ENCODE measurements around the gene NFIB. TPM values are rescaled to one million over a fixed set of nuclear protein-coding genes. Genes with fewer than 3 reads are reported as not detected.

Gene NFIB
- total and polyA plus RNA-seq, 2 donors (not counting 3 experiments of a cell fraction or from before 2014, with no cell fraction given), result 26.4 to 174 TPM

DNA sequence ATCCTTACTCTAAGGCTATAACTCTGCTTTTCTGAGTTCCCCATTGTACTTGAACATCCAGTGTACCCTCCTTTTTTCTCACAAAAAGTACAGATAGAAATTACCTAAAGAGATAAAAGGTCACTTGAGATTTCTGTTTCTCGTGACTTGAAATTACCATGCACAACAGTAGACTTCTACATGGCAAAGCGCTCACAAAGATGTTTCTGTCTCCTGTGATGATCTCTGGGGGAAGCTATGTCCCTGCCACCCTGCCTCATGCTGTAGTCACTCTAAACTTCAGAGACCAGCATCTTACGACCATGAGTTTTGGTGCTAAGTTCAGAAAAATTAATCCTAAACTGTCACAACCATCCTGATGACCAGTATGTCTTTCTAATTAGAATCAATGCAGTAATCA is 36.2 kb downstream of the NFIB start:
- FAIRE-seq (no peak), DNase-seq (ENCODE audit: low read depth, low spot score) (no peak)
- Histone ChIP-seq H4K20me1 (replicated peaks; ENCODE audit: control insufficient read depth, extremely low read depth, insufficient read depth, low read length) (peaks cover 4% of the 10 kb centered on the region), H3K36me3 (ENCODE audit: control insufficient read depth in 2 of 2, extremely low read depth in 1 of 2, insufficient read depth in 2 of 2, low read length in 2 of 2) (peaks cover 0 to 5% of the 10 kb centered on the region in 2 experiments), H3K79me2 (ENCODE audit: control insufficient read depth, insufficient read depth, low read length) (peaks cover 97% of the 10 kb centered on the region), H3K27me3 (ENCODE audit: control insufficient read depth in 2 of 2, insufficient read depth in 2 of 2, low read length in 2 of 2) (no peaks in the 10 kb centered on the region), H2AFZ (ENCODE audit: low read depth, low read length) (no peak overlapping the region), H3K9ac (replicated peaks; ENCODE audit: extremely low read depth, insufficient read depth, low read length) (peak overlapping the region; percentile 3), H3K27ac (ENCODE audit: insufficient read depth, low read depth, low read length) (peak overlapping the region; percentile 79), H3K4me2 (ENCODE audit: insufficient read depth, low read length) (peak overlapping the region; percentile 47), H3K9me1 (replicated peaks; ENCODE audit: control insufficient read depth, extremely low read depth, insufficient read depth, low read length) (no peaks in the 10 kb centered on the region), H3K4me1 (ENCODE audit: control insufficient read depth, extremely low read depth, insufficient read depth, low read length) (peaks cover 70% of the 10 kb centered on the region), H3K4me3 (replicated peaks in 1 of 3; ENCODE audit: insufficient read depth in 1 of 3, low read depth in 1 of 3, low read length in 3 of 3) (no peak overlapping the region), H3K9me3 (replicated peaks; ENCODE audit: control insufficient read depth, insufficient read depth, low read length) (no peaks in the 10 kb centered on the region)
- TF ChIP-seq EZH2 (IDR thresholded peaks at IDR 0.05; ENCODE audit: borderline replicate concordance, low read depth, low read length, severe bottlenecking), result no peak
- no peak for TF ChIP-seq MYC (IDR thresholded peaks at IDR 0.05; ENCODE audit: low read depth, low read length)
- no peak for TF ChIP-seq JUN (IDR thresholded peaks at IDR 0.05; ENCODE audit: borderline replicate concordance, insufficient read depth, insufficient read length, low read depth)
- TF ChIP-seq POLR2AphosphoS5 (IDR thresholded peaks at IDR 0.05; ENCODE audit: insufficient read depth, low read depth, low read length), result no peak
- no peak for TF ChIP-seq FOS (IDR thresholded peaks at IDR 0.05; ENCODE audit: borderline replicate concordance, insufficient read depth, low read length)
- TF ChIP-seq POLR2A (IDR thresholded peaks at IDR 0.05; ENCODE audit: low read depth, low read length), result no peak
- TF ChIP-seq GATA2 (IDR thresholded peaks at IDR 0.05; ENCODE audit: insufficient read depth, insufficient read length, low read depth, low read length), result no peak
- TF ChIP-seq, protein P1, sequence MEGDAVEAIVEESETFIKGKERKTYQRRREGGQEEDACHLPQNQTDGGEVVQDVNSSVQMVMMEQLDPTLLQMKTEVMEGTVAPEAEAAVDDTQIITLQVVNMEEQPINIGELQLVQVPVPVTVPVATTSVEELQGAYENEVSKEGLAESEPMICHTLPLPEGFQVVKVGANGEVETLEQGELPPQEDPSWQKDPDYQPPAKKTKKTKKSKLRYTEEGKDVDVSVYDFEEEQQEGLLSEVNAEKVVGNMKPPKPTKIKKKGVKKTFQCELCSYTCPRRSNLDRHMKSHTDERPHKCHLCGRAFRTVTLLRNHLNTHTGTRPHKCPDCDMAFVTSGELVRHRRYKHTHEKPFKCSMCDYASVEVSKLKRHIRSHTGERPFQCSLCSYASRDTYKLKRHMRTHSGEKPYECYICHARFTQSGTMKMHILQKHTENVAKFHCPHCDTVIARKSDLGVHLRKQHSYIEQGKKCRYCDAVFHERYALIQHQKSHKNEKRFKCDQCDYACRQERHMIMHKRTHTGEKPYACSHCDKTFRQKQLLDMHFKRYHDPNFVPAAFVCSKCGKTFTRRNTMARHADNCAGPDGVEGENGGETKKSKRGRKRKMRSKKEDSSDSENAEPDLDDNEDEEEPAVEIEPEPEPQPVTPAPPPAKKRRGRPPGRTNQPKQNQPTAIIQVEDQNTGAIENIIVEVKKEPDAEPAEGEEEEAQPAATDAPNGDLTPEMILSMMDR (IDR thresholded peaks at IDR 0.05; ENCODE audit: extremely low read depth in 1 of 2, insufficient read depth in 1 of 2, low read depth in 1 of 2, low read length in 2 of 2), result no peak
- no peak for TF ChIP-seq MAX (IDR thresholded peaks at IDR 0.05; ENCODE audit: insufficient read depth, insufficient read length)
- ChIA-PET CTCF (interaction anchor here (1.1 to 1.8 kb wide), 5 partner anchors 17 to 101 kb away, joined by 3 to 7 read pairs (median 3); no protein-coding TSS in a partner anchor), POLR2A (interaction anchor here (0.6 kb wide), 1 partner anchor 40 kb away, joined by 19 read pairs; no protein-coding TSS in a partner anchor)
- dilution Hi-C loops (cut with MboI; ENCODE audit: extremely low pct_ligation_motif_present, low sequenced_read_pairs), result no loop called here
- intact Hi-C loops (cut with micrococcal nuclease), result no loop called here
- BruUV-seq (replicated peaks), result no TSS peak

Data from endothelial cell of umbilical vein (primary cell).